ENCODE measurements around the gene RAD54L2. TPM values are rescaled to one million over a fixed set of nuclear protein-coding genes. Genes with fewer than 3 reads are reported as not detected.
"Not testable (repeated sequence)": the region's sequence is repeated elsewhere in the genome, so short reads cannot be mapped to it uniquely, and the experiment has no call there.

Gene RAD54L2
- total RNA-seq, 4 donors from 2014 or later, result 10.2 to 16.0 (median 13.6) TPM

GRCh38 chr3:51557993-51558392 lies 19.5 kb downstream of the RAD54L2 start:
- TF ChIP-seq CTCF (IDR thresholded peaks at IDR 0.05) (no peak), POLR2A (IDR thresholded peaks at IDR 0.05) (no peak)
- intact Hi-C loops (cut with DNase I; ENCODE audit: low total_unique reads), result no loop called here
- no peak for DNase-seq (ENCODE audit: low spot score in 2 of 2)
- no peak overlapping the region for H3K4me3 ChIP-seq (ENCODE audit: low read depth, poor library complexity, severe bottlenecking)
- WGBS, 2 donors, result 98% methylated on average over 5 of the region's 5 CpGs

GRCh38 chr3:51559411-51559888 lies 20.9 kb downstream of the RAD54L2 start:
- WGBS, 2 donors, result 41 to 52% methylated on average over 4 of the region's 4 CpGs
- TF ChIP-seq CTCF (IDR thresholded peaks at IDR 0.05) (no peak), POLR2A (IDR thresholded peaks at IDR 0.05) (no peak)
- intact Hi-C loops (cut with DNase I; ENCODE audit: low total_unique reads), result no loop called here
- H3K4me3 ChIP-seq (ENCODE audit: low read depth, poor library complexity, severe bottlenecking), result no peak overlapping the region
- no peak for DNase-seq (ENCODE audit: low spot score in 2 of 2)

GRCh38 chr3:51559961-51560360 lies 21.4 kb downstream of the RAD54L2 start:
- intact Hi-C loops (cut with DNase I; ENCODE audit: low total_unique reads), result no loop called here
- TF ChIP-seq CTCF (IDR thresholded peaks at IDR 0.05) (no peak), POLR2A (IDR thresholded peaks at IDR 0.05) (no peak)
- no peak for DNase-seq (ENCODE audit: low spot score in 2 of 2)
- no peak overlapping the region for H3K4me3 ChIP-seq (ENCODE audit: low read depth, poor library complexity, severe bottlenecking)

- H3K4me3 ChIP-seq (ENCODE audit: low read depth, poor library complexity, severe bottlenecking); intact Hi-C loops (cut with DNase I; ENCODE audit: low total_unique reads); DNase-seq (ENCODE audit: low spot score in 2 of 2): not testable (repeated sequence)
- 93 to 100% methylated on average over 4 of the region's 4 CpGs for WGBS, 2 donors
Observed at GRCh38 chr3:51562403-51562802, 23.9 kb downstream of the RAD54L2 start.

- intact Hi-C loops (cut with DNase I; ENCODE audit: low total_unique reads), result no loop called here
- TF ChIP-seq POLR2A (IDR thresholded peaks at IDR 0.05) (no peak), CTCF (IDR thresholded peaks at IDR 0.05) (no peak)
- no peak for DNase-seq (ENCODE audit: low spot score in 2 of 2)
- H3K4me3 ChIP-seq (ENCODE audit: low read depth, poor library complexity, severe bottlenecking), result no peak overlapping the region
- 45 to 52% methylated on average over 2 of the region's 2 CpGs for WGBS, 2 donors
Observed at GRCh38 chr3:51568036-51568435, 29.5 kb downstream of the RAD54L2 start.

GRCh38 chr3:51568996-51569395 lies 30.5 kb downstream of the RAD54L2 start:
- TF ChIP-seq POLR2A (IDR thresholded peaks at IDR 0.05) (no peak), CTCF (IDR thresholded peaks at IDR 0.05) (no peak)
- intact Hi-C loops (cut with DNase I; ENCODE audit: low total_unique reads), result no loop called here
- no peak for DNase-seq (ENCODE audit: low spot score in 2 of 2)

More at GRCh38 chr3:51568996-51569395, 30.5 kb downstream of the RAD54L2 start:
- no peak overlapping the region for H3K4me3 ChIP-seq (ENCODE audit: low read depth, poor library complexity, severe bottlenecking)

All from lower leg skin (tissue), 4 donors.